Astrocyte (in vitro differentiated cells and primary cell): ENCODE measurements around the gene DSG3. TPM values are rescaled to one million over a fixed set of nuclear protein-coding genes. Genes with fewer than 3 reads are reported as not detected.

Source experiments
- DNase-seq: peaks from one replicate; pipeline ENCODE4 v3.0.0-alpha.2; 2010; ENCODE audit warnings: low read depth
- FAIRE-seq: peaks from 2 replicates; lab custom pipeline; 2011; peaks lifted over from hg19 to GRCh38; lab: Jason Lieb, UNC
- H2AFZ ChIP-seq: 2 replicates; pipeline ENCODE4 v1.6.0; 2012; ENCODE audit warnings: low read depth, low read length, inconsistent platforms
- H3K27ac ChIP-seq: 2 replicates; pipeline ENCODE4 v1.5.1; 2011; ENCODE audit warnings: low read depth, low read length, inconsistent platforms
- H3K27me3 ChIP-seq: 2 replicates; pipeline ENCODE4 v1.6.0; 2011; ENCODE audit warnings: low read length, inconsistent platforms; ENCODE audit not compliant: insufficient read depth
- H3K36me3 ChIP-seq: 2 replicates; pipeline ENCODE4 v1.5.1; 2011; ENCODE audit warnings: low read length, inconsistent platforms; ENCODE audit not compliant: insufficient read depth
- H3K4me1 ChIP-seq: 2 replicates; pipeline ENCODE4 v1.5.1; 2011; ENCODE audit warnings: low read length, inconsistent platforms; ENCODE audit not compliant: insufficient read depth
- H3K4me2 ChIP-seq: 2 replicates; pipeline ENCODE4 v1.6.0; 2012; ENCODE audit warnings: low read length, inconsistent platforms
- H3K4me3 ChIP-seq: 2 replicates; pipeline ENCODE4 v1.5.1; 2011; ENCODE audit warnings: low read depth, mild to moderate bottlenecking, low read length, inconsistent platforms; ENCODE audit not compliant: insufficient read depth
- H3K79me2 ChIP-seq: 2 replicates; pipeline ENCODE4 v1.6.0; 2012; ENCODE audit warnings: mild to moderate bottlenecking, low read length, inconsistent platforms; ENCODE audit not compliant: insufficient read depth
- H3K9ac ChIP-seq: 2 replicates; pipeline ENCODE4 v1.6.0; 2012; ENCODE audit warnings: mild to moderate bottlenecking, low read length, inconsistent platforms
- H3K9me3 ChIP-seq: 2 replicates; pipeline ENCODE4 v1.5.1; 2012; ENCODE audit warnings: low read depth, mild to moderate bottlenecking, low read length, inconsistent platforms; ENCODE audit not compliant: insufficient read depth
- H4K20me1 ChIP-seq: 2 replicates; pipeline ENCODE4 v1.6.0; 2012; ENCODE audit warnings: low read length, inconsistent platforms; ENCODE audit not compliant: insufficient read depth
- H3K27ac Mint-ChIP-seq: one replicate; pipeline ENCODE4 v1.8.0; 2021; ENCODE audit warnings: mild to moderate bottlenecking, mixed read lengths; ENCODE audit not compliant: unreplicated experiment
- H3K27me3 Mint-ChIP-seq: one replicate; pipeline ENCODE4 v1.8.0; 2021; ENCODE audit warnings: low read depth, mixed read lengths; ENCODE audit not compliant: unreplicated experiment
- H3K36me3 Mint-ChIP-seq: one replicate; pipeline ENCODE4 v1.8.0; 2021; ENCODE audit warnings: low read depth, mixed read lengths; ENCODE audit not compliant: unreplicated experiment
- H3K4me1 Mint-ChIP-seq: one replicate; pipeline ENCODE4 v1.8.0; 2021; ENCODE audit warnings: low read depth, mixed read lengths; ENCODE audit not compliant: unreplicated experiment
- H3K4me3 Mint-ChIP-seq: one replicate; pipeline ENCODE4 v1.8.0; 2021; ENCODE audit warnings: mild to moderate bottlenecking, moderate library complexity, mixed read lengths; ENCODE audit not compliant: unreplicated experiment
- H3K9me3 Mint-ChIP-seq: one replicate; pipeline ENCODE4 v1.8.0; 2021; ENCODE audit warnings: mild to moderate bottlenecking, mixed read lengths; ENCODE audit not compliant: unreplicated experiment
- CTCF ChIP-seq: IDR thresholded peaks from 2 replicates; pipeline ENCODE4 v1.5.1; 2011; ENCODE audit warnings: low read depth, mild to moderate bottlenecking, inconsistent platforms, low read length, moderate library complexity; ENCODE audit not compliant: insufficient read depth
- EZH2 ChIP-seq: IDR thresholded peaks from 2 replicates; pipeline ENCODE4 v1.6.1; 2012; ENCODE audit warnings: mild to moderate bottlenecking, low read length, inconsistent platforms; ENCODE audit not compliant: insufficient read depth
- total RNA-seq: library from RNA; stranded (reverse); gene quantifications from 2 replicates; pipeline ENCODE4 v1.2.1, GENCODE V29; 2021

The DSG3 gene
- total RNA-seq, 1 donor from 2014 or later, result 0.64 TPM

- FAIRE-seq, result no peak
Observed at GRCh38 chr18:31509571-31509970, 62.0 kb downstream of the DSG3 start.

DNA sequence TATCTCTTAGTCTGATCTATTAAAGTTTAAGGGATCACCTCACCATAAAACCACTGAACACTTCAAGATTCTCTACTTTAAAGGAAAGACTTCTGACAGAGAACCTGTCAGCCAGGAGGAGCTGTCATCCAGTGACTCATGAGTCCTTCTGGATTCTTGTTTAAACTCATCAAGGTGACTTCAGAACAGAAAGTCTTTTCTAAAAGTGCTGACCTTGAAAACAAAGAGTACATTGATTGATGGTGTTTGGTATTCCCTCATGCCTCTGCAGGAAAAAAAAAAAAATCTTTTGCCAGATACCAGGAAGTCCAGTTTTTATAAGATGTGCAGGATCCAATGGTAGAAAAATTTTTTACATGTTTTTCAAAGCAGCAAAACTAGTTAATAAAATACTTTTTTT is 62.8 kb downstream of the DSG3 start:
- TF ChIP-seq CTCF, result no peak
- no peak for TF ChIP-seq EZH2

More at GRCh38 chr18:31509571-31509970, 62.0 kb downstream of the DSG3 start:
- no peaks in the 10 kb centered on the region for H3K27me3 ChIP-seq
- H3K9ac ChIP-seq, result no peak overlapping the region
- peak; percentile 10 for DNase-seq
- no peak overlapping the region for H3K4me3 Mint-ChIP-seq
- TF ChIP-seq EZH2 (no peak), CTCF (no peak)
- no peaks in the 10 kb centered on the region for H3K79me2 ChIP-seq
- H3K27ac ChIP-seq, result no peak overlapping the region
- no peaks in the 10 kb centered on the region for H3K27me3 Mint-ChIP-seq
- peaks cover 19% of the 10 kb centered on the region for H3K4me1 ChIP-seq
- H3K27ac Mint-ChIP-seq, result no peak overlapping the region
- no peak overlapping the region for H2AFZ ChIP-seq
- H3K36me3 ChIP-seq, result no peaks in the 10 kb centered on the region
- no peak overlapping the region for H3K4me3 ChIP-seq
- no peak overlapping the region for H3K4me2 ChIP-seq
- peaks cover 4% of the 10 kb centered on the region for H3K36me3 Mint-ChIP-seq
- H3K4me1 Mint-ChIP-seq, result peaks cover 46% of the 10 kb centered on the region
- no peaks in the 10 kb centered on the region for H4K20me1 ChIP-seq
- peaks cover 2% of the 10 kb centered on the region for H3K9me3 Mint-ChIP-seq
- H3K9me3 ChIP-seq, result no peaks in the 10 kb centered on the region

DNA sequence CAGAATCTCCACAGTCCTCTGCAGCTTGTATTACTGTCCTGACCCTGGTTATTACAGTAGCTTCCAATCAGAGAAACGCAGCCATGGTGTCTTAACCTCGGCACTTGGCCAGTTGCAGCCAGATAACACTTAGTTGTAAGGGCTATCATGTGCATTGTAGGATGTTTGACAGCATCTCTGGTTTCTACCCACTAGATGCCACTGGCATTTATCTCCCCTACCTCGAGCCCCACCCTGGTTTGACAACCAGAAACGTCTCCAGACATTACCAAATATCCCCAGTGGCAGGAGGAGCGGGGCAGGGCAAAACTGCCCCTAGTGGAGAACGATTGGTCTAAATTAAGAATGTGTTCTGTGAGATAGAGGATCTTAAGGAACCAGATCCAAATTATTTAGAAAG is 63.6 kb downstream of the DSG3 start:
- Mint-ChIP-seq H3K27ac (peak overlapping the region; percentile 38), H3K4me1 (peaks cover 46% of the 10 kb centered on the region), H3K27me3 (no peaks in the 10 kb centered on the region), H3K36me3 (peaks cover 4% of the 10 kb centered on the region), H3K9me3 (peaks cover 2% of the 10 kb centered on the region), H3K4me3 (no peak overlapping the region)
- Histone ChIP-seq H3K79me2 (no peaks in the 10 kb centered on the region), H3K27ac (no peak overlapping the region), H3K9ac (no peak overlapping the region), H3K4me3 (no peak overlapping the region), H4K20me1 (no peaks in the 10 kb centered on the region), H3K4me2 (no peak overlapping the region), H3K36me3 (no peaks in the 10 kb centered on the region), H3K27me3 (no peaks in the 10 kb centered on the region), H3K4me1 (peaks cover 19% of the 10 kb centered on the region), H3K9me3 (no peaks in the 10 kb centered on the region), H2AFZ (no peak overlapping the region)
- FAIRE-seq (no peak), DNase-seq (no peak)
- TF ChIP-seq EZH2, result no peak
- no peak for TF ChIP-seq CTCF

More for the DNA sequence above, 62.8 kb downstream of the DSG3 start:
- no peak overlapping the region for H3K27ac ChIP-seq
- H3K4me2 ChIP-seq, result no peak overlapping the region
- H3K4me1 ChIP-seq, result peaks cover 19% of the 10 kb centered on the region
- H2AFZ ChIP-seq, result no peak overlapping the region
- FAIRE-seq (no peak), DNase-seq (peak; percentile 29)
- Mint-ChIP-seq H3K9me3 (peaks cover 2% of the 10 kb centered on the region), H3K4me3 (no peak overlapping the region), H3K4me1 (peaks cover 46% of the 10 kb centered on the region), H3K36me3 (peaks cover 4% of the 10 kb centered on the region), H3K27me3 (no peaks in the 10 kb centered on the region), H3K27ac (peak overlapping the region; percentile 4)
- no peaks in the 10 kb centered on the region for H3K27me3 ChIP-seq
- no peaks in the 10 kb centered on the region for H3K9me3 ChIP-seq
- H3K36me3 ChIP-seq, result no peaks in the 10 kb centered on the region
- H3K9ac ChIP-seq, result no peak overlapping the region
- H3K79me2 ChIP-seq, result no peaks in the 10 kb centered on the region
- no peaks in the 10 kb centered on the region for H4K20me1 ChIP-seq
- no peak overlapping the region for H3K4me3 ChIP-seq
